Cortex of kidney (tissue), 1 donor: ENCODE measurements around the gene EPDR1.

Experiments used
- DNase-seq: peaks from one replicate; lab custom pipeline; 2025; lab: John Stamatoyannopoulos, UW

EPDR1 gene

GRCh38 chr7:37920305-37920848 lies at the start of gene EPDR1:
EPDR1 (plus strand) TSS chr7:37920640; CDS start chr7:37920940, 300 bp downstream.
- no peak for DNase-seq

GRCh38 chr7:37882086-37882485 lies 38.4 kb upstream of the EPDR1 start:
- no peak for DNase-seq

GRCh38 chr7:37893359-37893758 lies 27.1 kb upstream of the EPDR1 start:
- DNase-seq = no peak

- DNase-seq = no peak
Observed at GRCh38 chr7:37894671-37895070, 25.8 kb upstream of the EPDR1 start.

GRCh38 chr7:37899712-37900247 lies 20.7 kb upstream of the EPDR1 start:
- no peak for DNase-seq

- DNase-seq = no peak
Observed at GRCh38 chr7:37901236-37901827, 19.1 kb upstream of the EPDR1 start.

- no peak for DNase-seq
Observed at GRCh38 chr7:37901890-37902524, 18.4 kb upstream of the EPDR1 start.

GRCh38 chr7:37908221-37908788 lies 12.1 kb upstream of the EPDR1 start:
- DNase-seq = no peak

GRCh38 chr7:37912756-37913155 lies 7.7 kb upstream of the EPDR1 start:
- DNase-seq = no peak

- no peak for DNase-seq
Observed at GRCh38 chr7:37915438-37915837, 5.0 kb upstream of the EPDR1 start.

GRCh38 chr7:37916017-37916672 lies 4.3 kb upstream of the EPDR1 start:
- DNase-seq = no peak

GRCh38 chr7:37916673-37917660 lies 3.5 kb upstream of the EPDR1 start, which contains the start of gene SFRP4:
SFRP4 (minus strand) TSS chr7:37916817; CDS start chr7:37916537, 280 bp downstream.
- no peak for DNase-seq

GRCh38 chr7:37918526-37918925 lies 1.9 kb upstream of the EPDR1 start:
- DNase-seq = no peak

GRCh38 chr7:37920849-37921805 lies 687 bp downstream of the EPDR1 start:
- no peak for DNase-seq

- DNase-seq = no peak
Observed at GRCh38 chr7:37921876-37922275, 1.4 kb downstream of the EPDR1 start.

GRCh38 chr7:37923996-37924395 lies 3.6 kb downstream of the EPDR1 start:
- DNase-seq = no peak

GRCh38 chr7:37924491-37925041 lies 4.1 kb downstream of the EPDR1 start:
- DNase-seq = no peak

- no peak for DNase-seq
Observed at GRCh38 chr7:37925620-37926019, 5.2 kb downstream of the EPDR1 start.

GRCh38 chr7:37927773-37928444 lies 7.5 kb downstream of the EPDR1 start:
- no peak for DNase-seq
